AG09309 (cell line): ENCODE measurements around the gene TDRD9.

ENCODE experiments used
- DNase-seq: peaks from one replicate; pipeline ENCODE4 v3.0.0-alpha.2; 2010; ENCODE audit warnings: low read depth
- H3K4me3 ChIP-seq: 2 replicates; pipeline ENCODE4 v1.5.1; 2011; ENCODE audit warnings: mild to moderate bottlenecking, low read depth, low read length, moderate library complexity; ENCODE audit not compliant: control insufficient read depth
- TF ChIP-seq, protein P1 (sequence below): IDR thresholded peaks from 2 replicates; pipeline ENCODE4 v1.5.1; 2011; ENCODE audit warnings: mild to moderate bottlenecking, low read depth, low read length, inconsistent platforms; ENCODE audit not compliant: insufficient read depth, control insufficient read depth; ENCODE audit errors: missing control alignments

Gene TDRD9

GRCh38 chr14:103923863-103924262, 4.4 kb upstream of the TDRD9 start:
- TF ChIP-seq, protein P1, sequence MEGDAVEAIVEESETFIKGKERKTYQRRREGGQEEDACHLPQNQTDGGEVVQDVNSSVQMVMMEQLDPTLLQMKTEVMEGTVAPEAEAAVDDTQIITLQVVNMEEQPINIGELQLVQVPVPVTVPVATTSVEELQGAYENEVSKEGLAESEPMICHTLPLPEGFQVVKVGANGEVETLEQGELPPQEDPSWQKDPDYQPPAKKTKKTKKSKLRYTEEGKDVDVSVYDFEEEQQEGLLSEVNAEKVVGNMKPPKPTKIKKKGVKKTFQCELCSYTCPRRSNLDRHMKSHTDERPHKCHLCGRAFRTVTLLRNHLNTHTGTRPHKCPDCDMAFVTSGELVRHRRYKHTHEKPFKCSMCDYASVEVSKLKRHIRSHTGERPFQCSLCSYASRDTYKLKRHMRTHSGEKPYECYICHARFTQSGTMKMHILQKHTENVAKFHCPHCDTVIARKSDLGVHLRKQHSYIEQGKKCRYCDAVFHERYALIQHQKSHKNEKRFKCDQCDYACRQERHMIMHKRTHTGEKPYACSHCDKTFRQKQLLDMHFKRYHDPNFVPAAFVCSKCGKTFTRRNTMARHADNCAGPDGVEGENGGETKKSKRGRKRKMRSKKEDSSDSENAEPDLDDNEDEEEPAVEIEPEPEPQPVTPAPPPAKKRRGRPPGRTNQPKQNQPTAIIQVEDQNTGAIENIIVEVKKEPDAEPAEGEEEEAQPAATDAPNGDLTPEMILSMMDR: no peak
- H3K4me3 ChIP-seq: no peak overlapping the region
- no peak for DNase-seq

- TF ChIP-seq, protein P1: no peak
- H3K4me3 ChIP-seq: no peak overlapping the region
- DNase-seq: no peak
Observed at GRCh38 chr14:103925316-103925715, 2.9 kb upstream of the TDRD9 start.

- TF ChIP-seq, protein P1: no peak
- H3K4me3 ChIP-seq: no peak overlapping the region
- DNase-seq: no peak
Observed at GRCh38 chr14:103927566-103927965, 690 bp upstream of the TDRD9 start.

- TF ChIP-seq, protein P1: no peak
- H3K4me3 ChIP-seq: no peak overlapping the region
- no peak for DNase-seq
Observed at GRCh38 chr14:103930051-103930604, 1.9 kb downstream of the TDRD9 start.

DNA sequence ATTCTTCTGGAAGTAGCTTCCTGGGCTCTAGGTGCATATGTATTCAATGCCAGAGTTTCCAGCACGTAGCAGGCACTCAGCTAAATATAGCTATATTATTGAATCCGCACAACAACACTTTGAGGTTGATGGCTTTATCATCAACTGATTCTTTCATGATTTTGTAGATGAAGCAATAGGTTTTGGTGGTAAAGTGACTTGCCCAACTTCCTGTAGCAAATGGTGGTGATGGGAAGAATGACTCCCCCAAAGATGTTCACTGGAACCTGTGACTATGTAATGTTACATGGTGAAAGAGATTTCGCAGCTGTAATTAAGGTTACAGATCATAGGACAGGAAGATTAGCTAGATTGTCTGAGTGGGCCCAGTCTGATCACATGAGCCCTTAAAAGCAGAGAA, 3.2 kb downstream of the TDRD9 start:
- no peak overlapping the region for H3K4me3 ChIP-seq
- TF ChIP-seq, protein P1: no peak
- no peak for DNase-seq

- DNase-seq: no peak
- H3K4me3 ChIP-seq: no peak overlapping the region
- TF ChIP-seq, protein P1: no peak
Observed at GRCh38 chr14:103932791-103933490, 4.7 kb downstream of the TDRD9 start.

DNA sequence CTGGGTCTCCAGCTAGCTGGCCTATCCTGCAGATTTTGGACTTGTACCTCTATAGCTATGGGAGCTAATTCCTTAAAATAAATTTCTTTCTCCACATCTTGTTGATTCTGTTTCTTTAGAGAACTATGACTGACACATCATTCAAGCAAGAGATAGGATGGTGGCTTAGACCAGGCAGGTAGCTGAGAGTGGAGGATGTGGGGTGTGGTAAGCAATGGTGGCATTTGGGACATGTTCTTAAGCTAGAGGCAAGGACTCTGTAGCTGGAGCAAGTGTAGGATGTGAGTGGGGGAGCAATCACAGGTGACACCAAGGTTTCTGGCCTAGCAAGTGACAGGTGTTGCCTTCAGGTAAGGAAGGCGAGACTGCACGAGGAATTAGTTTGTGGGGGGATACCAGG, 6.8 kb downstream of the TDRD9 start:
- H3K4me3 ChIP-seq: no peak overlapping the region
- TF ChIP-seq, protein P1: no peak
- no peak for DNase-seq
